NCI-H460 (cell line): ENCODE measurements around the gene SCNN1B. TPM values are rescaled to one million over a fixed set of nuclear protein-coding genes. Genes with fewer than 3 reads are reported as not detected.

Experiments used
- total RNA-seq: library from RNA; depleted of rRNA; stranded (reverse); fragments of >200 nt; shearing (Covaris generic); gene quantifications from 2 replicates; pipeline ENCODE4 v1.2.3, GENCODE V29; 2014; rRNA removed

The SCNN1B gene
- total RNA-seq, 1 experiment from 2014 or later, result not detected

Other genes with a start within 250 kb of the SCNN1B start
- 7.5 and 8.5 TPM in 2 replicates for gene USP31, start 152.8 kb upstream of the SCNN1B start, total RNA-seq
- not detected in 2 replicates for gene SCNN1G, start 119.6 kb upstream of the SCNN1B start, total RNA-seq
- 15.8 and 22.4 TPM in 2 replicates for gene COG7, start 150.9 kb downstream of the SCNN1B start, total RNA-seq
- gene GGA2, start 208.2 kb downstream of the SCNN1B start, total RNA-seq, result 17.1 and 17.5 TPM in 2 replicates